ENCODE results near the gene RAD21L1. TPM values are rescaled to one million over a fixed set of nuclear protein-coding genes. Genes with fewer than 3 reads are reported as not detected.

RAD21L1 gene
- total RNA-seq, 4 donors from 2014 or later = not detected

DNA sequence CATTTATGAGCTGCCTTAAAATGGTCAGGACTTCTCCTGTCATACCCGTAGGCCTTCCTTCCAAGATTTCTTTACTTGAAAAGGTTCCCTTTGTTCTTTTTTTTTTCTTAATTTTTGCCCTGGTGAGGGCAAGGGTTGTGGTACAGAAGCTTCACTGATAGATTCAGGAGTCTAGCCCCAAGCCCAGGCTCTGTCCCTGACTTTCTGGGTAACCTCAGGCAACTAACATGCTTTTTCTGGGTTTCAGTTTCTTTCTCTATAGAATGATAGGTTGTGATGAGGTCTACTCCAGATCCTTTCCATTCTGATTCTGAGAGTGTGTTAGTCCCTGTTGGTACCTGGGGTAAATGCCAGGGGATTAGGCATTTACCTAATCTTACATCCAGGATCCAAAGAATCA, 61.5 kb downstream of the RAD21L1 start:
- DNase-seq (ENCODE audit: low spot score) (no peak), ATAC-seq (ENCODE audit: low FRiP score) (no peak)
- TF ChIP-seq, protein P1, sequence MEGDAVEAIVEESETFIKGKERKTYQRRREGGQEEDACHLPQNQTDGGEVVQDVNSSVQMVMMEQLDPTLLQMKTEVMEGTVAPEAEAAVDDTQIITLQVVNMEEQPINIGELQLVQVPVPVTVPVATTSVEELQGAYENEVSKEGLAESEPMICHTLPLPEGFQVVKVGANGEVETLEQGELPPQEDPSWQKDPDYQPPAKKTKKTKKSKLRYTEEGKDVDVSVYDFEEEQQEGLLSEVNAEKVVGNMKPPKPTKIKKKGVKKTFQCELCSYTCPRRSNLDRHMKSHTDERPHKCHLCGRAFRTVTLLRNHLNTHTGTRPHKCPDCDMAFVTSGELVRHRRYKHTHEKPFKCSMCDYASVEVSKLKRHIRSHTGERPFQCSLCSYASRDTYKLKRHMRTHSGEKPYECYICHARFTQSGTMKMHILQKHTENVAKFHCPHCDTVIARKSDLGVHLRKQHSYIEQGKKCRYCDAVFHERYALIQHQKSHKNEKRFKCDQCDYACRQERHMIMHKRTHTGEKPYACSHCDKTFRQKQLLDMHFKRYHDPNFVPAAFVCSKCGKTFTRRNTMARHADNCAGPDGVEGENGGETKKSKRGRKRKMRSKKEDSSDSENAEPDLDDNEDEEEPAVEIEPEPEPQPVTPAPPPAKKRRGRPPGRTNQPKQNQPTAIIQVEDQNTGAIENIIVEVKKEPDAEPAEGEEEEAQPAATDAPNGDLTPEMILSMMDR (IDR thresholded peaks at IDR 0.05) = no peak

DNA sequence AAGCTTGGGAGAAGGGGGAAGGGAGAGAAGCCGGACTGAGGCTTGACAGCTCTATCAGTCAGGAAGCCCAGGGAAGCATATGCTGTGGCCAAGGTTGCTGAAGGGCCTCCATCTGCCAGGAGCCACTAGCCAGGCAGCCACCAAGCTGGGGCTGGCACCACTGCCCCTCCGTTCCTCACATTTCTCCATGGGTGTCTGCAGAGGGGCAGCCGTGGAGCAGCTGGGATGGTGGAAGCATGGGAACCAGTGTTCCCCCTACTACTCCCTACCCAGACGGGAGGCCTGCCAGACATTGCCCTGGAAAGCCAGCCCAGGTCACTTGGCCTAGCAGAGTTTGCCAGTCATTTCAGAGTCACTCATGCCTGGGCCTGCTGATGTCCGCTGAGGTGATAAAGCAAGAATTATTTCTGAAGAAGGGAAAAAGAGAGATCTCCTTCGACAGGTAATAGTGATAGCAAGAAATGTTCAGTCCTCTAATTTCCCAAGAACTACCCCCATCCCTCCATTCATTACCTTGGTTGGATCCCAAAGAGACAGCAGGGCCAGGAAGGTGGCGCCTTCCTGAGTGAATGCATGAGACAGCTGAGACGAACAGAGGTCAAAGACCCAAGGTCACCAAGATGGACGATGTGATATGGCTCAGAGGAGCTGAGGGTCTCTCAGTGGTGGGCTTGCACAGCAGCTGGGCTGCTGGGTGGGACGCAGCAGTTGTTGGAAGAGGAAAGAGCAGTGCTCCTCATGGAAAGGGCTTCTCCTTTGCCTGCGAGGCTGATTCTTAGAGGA, 62.1 kb downstream of the RAD21L1 start:
- TF ChIP-seq, protein P1 (IDR thresholded peaks at IDR 0.05) = no peak
- no peak for ATAC-seq (ENCODE audit: low FRiP score)
- no peak for DNase-seq (ENCODE audit: low spot score)

DNA sequence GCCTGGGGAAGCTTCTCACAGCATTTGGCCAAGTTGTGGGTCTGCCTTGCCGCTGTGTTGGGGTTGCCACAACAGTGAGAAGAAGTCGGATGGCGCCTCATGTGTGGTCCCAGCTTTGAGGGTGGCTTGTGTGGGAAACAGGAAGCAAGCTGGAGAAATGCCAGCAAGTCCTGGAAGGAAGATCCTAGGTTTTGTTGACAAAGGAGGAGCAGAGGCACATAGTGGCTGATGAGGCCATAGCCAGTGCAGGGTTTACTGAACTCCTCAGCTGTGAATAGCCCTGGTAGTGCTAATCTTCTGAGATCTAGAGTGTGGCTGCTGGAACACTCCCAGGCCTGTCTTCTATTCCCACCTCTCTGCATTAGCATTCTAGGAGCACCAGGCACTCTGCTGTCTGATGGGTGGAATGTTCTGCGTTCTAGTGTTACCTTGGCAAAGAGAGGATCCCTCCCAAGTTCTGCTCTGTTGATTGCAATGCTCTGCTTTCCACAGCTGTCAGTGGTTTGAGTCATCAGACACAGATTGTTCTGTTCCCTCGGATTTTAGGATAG, 65.4 kb downstream of the RAD21L1 start:
- DNase-seq (ENCODE audit: low spot score) = no peak
- TF ChIP-seq, protein P1 (IDR thresholded peaks at IDR 0.05) = no peak
- ATAC-seq (ENCODE audit: low FRiP score) = peak; percentile 63

DNA sequence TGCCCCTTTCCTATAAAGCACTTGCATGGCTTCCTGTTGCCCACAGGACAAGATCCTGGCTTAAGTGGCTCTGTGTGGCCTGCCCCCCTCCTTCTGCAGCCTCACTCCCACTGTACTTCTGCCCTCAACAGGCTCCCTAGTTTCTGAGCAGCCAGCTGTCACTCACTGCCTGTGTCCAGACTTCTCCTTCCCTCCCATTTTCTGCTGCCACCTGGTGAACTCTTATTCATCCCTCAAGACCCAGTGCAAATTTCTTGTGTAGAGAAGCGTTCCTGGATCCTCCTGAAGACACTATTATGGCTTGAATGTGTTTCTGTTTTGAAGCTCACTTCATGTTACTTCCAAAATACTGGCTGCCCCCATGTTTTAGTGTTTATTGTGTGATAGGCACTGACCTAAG, 66.8 kb downstream of the RAD21L1 start:
- DNase-seq (ENCODE audit: low spot score) (no peak), ATAC-seq (ENCODE audit: low FRiP score) (no peak)
- TF ChIP-seq, protein P1 (IDR thresholded peaks at IDR 0.05) = no peak

DNA sequence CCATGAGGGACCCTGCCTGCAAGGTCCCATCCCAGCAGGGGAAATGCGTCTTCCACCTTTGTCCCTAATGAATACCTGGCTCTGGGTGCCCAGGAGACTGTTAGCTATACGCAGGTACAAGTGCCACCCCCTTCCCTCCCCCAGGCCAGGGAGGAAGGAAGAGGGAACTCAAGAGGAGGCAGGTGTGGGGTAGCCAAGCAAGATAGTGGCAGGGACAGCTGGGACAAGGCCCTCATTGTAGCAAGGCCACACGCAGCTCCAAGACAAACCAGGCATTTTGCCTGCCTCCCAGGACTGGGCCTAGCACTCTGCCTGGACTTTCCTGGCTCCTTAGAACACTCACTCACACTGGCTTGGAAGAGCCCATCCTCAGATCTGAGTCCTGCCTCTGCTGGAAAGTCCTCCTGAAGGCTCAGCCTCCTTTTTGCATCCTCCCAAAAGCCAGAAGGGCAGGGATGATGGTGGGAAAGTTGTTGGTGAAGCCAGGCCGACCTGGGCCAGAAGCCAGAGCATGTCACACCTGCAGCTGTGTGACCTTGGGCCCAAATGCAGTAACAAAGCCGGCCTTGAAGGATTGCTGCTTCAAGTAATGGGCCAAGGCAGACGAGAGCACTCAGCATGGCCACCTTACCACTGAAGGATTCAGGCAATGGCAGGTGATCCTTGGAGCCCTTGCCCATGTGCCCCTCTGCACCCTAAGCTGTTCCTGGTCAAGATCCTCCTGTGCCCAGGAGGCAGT, 68.0 kb downstream of the RAD21L1 start:
- no peak for DNase-seq (ENCODE audit: low spot score)

DNA sequence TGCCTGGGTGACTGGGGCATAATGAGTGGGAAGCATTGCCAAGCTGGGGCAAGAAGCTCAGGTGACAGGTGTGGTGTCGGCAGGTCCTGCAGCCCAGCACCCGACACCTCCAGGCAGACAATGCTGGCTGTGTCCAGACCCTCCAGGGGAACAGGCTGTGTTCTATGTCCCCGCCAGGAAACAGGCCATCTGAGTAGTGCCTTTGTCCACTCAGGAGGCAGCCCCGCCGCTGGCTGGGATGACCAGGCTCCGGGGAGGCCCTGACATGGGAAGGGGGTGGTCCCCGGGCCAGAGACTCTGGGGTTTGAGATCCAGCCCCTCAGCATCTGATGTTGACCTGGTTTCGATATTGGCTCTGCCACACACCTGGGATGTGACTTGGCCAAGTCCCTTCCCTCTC, 68.7 kb downstream of the RAD21L1 start:
- TF ChIP-seq, protein P1 (IDR thresholded peaks at IDR 0.05) = no peak
- DNase-seq (ENCODE audit: low spot score) = no peak
- ATAC-seq (ENCODE audit: low FRiP score) = no peak

More for the DNA sequence above, 68.0 kb downstream of the RAD21L1 start:
- TF ChIP-seq, protein P1 (IDR thresholded peaks at IDR 0.05) = no peak
- no peak for ATAC-seq (ENCODE audit: low FRiP score)

Data from omental fat pad (tissue), 4 donors.